Activated naive CD8-positive, alpha-beta T cell treated with anti-CD3 and anti-CD28 coated beads for 36 hours (primary cell): ENCODE measurements around the gene BRD3OS. TPM values are rescaled to one million over a fixed set of nuclear protein-coding genes. Genes with fewer than 3 reads are reported as not detected.

ENCODE experiments used
- total RNA-seq, 2 experiments: library from RNA; stranded (reverse); gene quantifications; one replicate each; pipeline ENCODE4 v1.2.3, GENCODE V29; 2021

BRD3OS gene
- total RNA-seq, 2 experiments from 2014 or later: 12.6 to 12.7 TPM

Other genes with a start within 250 kb of the BRD3OS start
- gene VAV2, start 33.2 kb upstream of the BRD3OS start, total RNA-seq: 1 to 10 TPM; 4.2 TPM
- 10 to 100 TPM; 32.3 to 34.0 TPM for gene BRD3, start 42.5 kb downstream of the BRD3OS start, total RNA-seq
- gene WDR5, start 110.6 kb downstream of the BRD3OS start, total RNA-seq: 10 to 100 TPM; 64.6 to 65.6 TPM
- 10 to 100 TPM; 17.0 to 22.1 TPM for gene RNU6ATAC, start 139.1 kb downstream of the BRD3OS start, total RNA-seq